ENCODE measurements around the gene CANT1. TPM values are rescaled to one million over a fixed set of nuclear protein-coding genes. Genes with fewer than 3 reads are reported as not detected.
"Not testable (repeated sequence)": the region's sequence is repeated elsewhere in the genome, so short reads cannot be mapped to it uniquely, and the experiment has no call there.

Gene CANT1
- total RNA-seq, 1 donor from 2014 or later, result 57.3 TPM

DNA sequence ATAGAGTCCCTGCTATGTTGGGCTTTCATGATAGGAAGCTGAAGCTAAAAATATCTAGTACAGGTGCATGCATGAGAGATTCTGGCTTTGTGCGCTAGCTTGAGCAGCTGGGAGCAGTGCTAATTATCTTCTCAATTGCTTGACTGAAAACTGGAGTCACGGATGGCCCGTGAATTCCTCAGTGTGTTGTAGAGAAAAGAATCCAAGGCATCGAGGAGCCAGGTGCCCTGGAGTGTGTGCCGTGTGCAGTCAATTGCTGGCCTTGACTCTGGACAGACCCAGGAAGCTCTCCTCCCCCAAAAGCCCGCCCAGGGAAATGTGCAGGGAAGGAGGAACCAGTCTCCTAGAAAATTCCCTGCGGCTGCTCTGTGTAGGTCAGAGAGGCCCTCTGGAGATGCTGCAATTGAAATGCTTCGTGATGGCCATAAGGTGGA, 44.1 kb downstream of the CANT1 start:
- Mint-ChIP-seq H3K36me3 (ENCODE audit: low read depth) (no peaks in the 10 kb centered on the region), H3K9me3 (no peaks in the 10 kb centered on the region), H3K27ac (no peak overlapping the region), H3K27me3 (ENCODE audit: insufficient read depth) (no peaks in the 10 kb centered on the region), H3K4me1 (ENCODE audit: low read depth) (no peaks in the 10 kb centered on the region), H3K4me3 (no peak overlapping the region)
- no peak for DNase-seq (ENCODE audit: low spot score)
- intact Hi-C loops (cut with micrococcal nuclease), result no loop called here

DNA sequence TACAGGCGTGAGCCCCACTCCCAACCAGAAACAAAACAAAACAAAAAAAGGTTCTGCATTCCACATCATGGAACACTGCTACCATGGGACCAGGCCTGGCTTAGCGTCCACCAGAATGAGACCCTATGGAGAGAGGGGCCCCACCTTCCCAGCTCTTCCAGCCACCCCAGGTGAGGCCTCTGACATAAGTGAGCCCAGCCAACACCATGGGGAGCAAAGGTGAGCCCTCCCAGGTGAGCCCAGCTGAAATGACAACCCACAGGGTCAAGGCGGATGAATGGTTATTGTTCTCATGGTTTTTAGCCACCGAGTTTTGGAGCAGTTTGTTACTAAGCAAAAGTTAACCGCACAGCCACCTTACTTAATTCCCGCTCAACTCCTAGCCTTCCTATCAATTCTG, 46.2 kb downstream of the CANT1 start:
- no peak overlapping the region for H3K4me3 Mint-ChIP-seq
- no peak overlapping the region for H3K27ac Mint-ChIP-seq
- H3K9me3 Mint-ChIP-seq, result no peaks in the 10 kb centered on the region
- intact Hi-C loops (cut with micrococcal nuclease), result no loop called here
- no peaks in the 10 kb centered on the region for H3K36me3 Mint-ChIP-seq (ENCODE audit: low read depth)
- no peaks in the 10 kb centered on the region for H3K4me1 Mint-ChIP-seq (ENCODE audit: low read depth)
- no peak for DNase-seq (ENCODE audit: low spot score)
- H3K27me3 Mint-ChIP-seq (ENCODE audit: insufficient read depth), result peaks cover 2% of the 10 kb centered on the region

DNA sequence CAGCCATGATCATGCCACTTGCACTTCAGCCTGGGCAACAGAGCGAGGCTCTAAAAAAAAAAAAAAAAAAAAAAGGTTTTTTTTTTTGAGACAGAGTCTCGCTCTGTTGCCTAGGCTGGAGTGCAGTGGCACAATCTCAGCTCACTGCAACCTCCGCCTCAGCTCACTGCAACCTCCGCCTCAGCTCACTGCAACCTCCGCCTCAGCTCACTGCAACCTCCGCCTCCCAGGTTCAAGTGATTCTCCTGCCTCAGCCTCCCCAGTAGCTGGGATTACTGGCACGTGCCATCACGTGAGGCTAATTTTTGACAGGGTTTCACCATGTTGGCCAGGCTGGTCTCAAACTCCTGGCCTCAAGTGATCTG, 46.6 kb downstream of the CANT1 start:
- H3K27ac Mint-ChIP-seq; H3K4me1 Mint-ChIP-seq (ENCODE audit: low read depth); H3K4me3 Mint-ChIP-seq; intact Hi-C loops (cut with micrococcal nuclease); H3K9me3 Mint-ChIP-seq; DNase-seq (ENCODE audit: low spot score); H3K36me3 Mint-ChIP-seq (ENCODE audit: low read depth); H3K27me3 Mint-ChIP-seq (ENCODE audit: insufficient read depth): not testable (repeated sequence)

GRCh38 chr17:78962345-78962983, 47.1 kb downstream of the CANT1 start:
- intact Hi-C loops (cut with micrococcal nuclease), result no loop called here
- no peaks in the 10 kb centered on the region for H3K4me1 Mint-ChIP-seq (ENCODE audit: low read depth)
- no peak for DNase-seq (ENCODE audit: low spot score)
- no peak overlapping the region for H3K4me3 Mint-ChIP-seq
- H3K27me3 Mint-ChIP-seq (ENCODE audit: insufficient read depth), result peaks cover 2% of the 10 kb centered on the region
- H3K27ac Mint-ChIP-seq, result no peak overlapping the region
- H3K9me3 Mint-ChIP-seq, result no peaks in the 10 kb centered on the region
- no peaks in the 10 kb centered on the region for H3K36me3 Mint-ChIP-seq (ENCODE audit: low read depth)

DNA sequence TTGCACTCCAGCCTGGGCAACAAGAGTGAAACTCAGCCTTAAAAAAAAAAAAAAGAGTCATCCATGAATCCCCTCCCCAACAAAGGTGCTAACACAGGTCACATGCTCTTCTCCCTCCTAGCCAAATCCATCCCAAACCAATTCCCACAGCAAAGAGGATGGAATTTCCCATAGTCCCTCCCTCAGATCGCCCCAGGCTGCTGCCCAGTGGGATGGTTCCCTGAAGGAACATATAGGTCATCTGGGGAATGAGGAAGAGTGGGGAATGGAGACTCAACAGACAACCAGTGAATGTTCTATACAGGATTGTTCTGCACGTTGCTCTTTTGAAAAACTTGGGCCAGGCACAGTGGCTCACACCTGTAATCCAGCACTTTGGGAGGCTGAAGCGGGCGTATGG, 48.0 kb downstream of the CANT1 start:
- Mint-ChIP-seq H3K4me1 (ENCODE audit: low read depth) (no peaks in the 10 kb centered on the region), H3K36me3 (ENCODE audit: low read depth) (no peaks in the 10 kb centered on the region), H3K9me3 (no peaks in the 10 kb centered on the region), H3K27ac (no peak overlapping the region), H3K27me3 (ENCODE audit: insufficient read depth) (peaks cover 2% of the 10 kb centered on the region), H3K4me3 (no peak overlapping the region)
- intact Hi-C loops (cut with micrococcal nuclease), result no loop called here
- DNase-seq (ENCODE audit: low spot score), result no peak

- intact Hi-C loops (cut with micrococcal nuclease), result no loop called here
- DNase-seq (ENCODE audit: low spot score), result no peak
- H3K9me3 Mint-ChIP-seq, result no peaks in the 10 kb centered on the region
- H3K4me1 Mint-ChIP-seq (ENCODE audit: low read depth), result no peaks in the 10 kb centered on the region
- H3K4me3 Mint-ChIP-seq, result no peak overlapping the region
- H3K36me3 Mint-ChIP-seq (ENCODE audit: low read depth), result no peaks in the 10 kb centered on the region
- H3K27ac Mint-ChIP-seq, result no peak overlapping the region
- H3K27me3 Mint-ChIP-seq (ENCODE audit: insufficient read depth), result peaks cover 2% of the 10 kb centered on the region
These were observed 48.6 kb downstream of the CANT1 start for GRCh38 chr17:78960928-78961327.

GRCh38 chr17:78959803-78960202, 49.8 kb downstream of the CANT1 start:
- H3K27ac Mint-ChIP-seq, result no peak overlapping the region
- no peaks in the 10 kb centered on the region for H3K36me3 Mint-ChIP-seq (ENCODE audit: low read depth)
- DNase-seq (ENCODE audit: low spot score), result no peak
- intact Hi-C loops (cut with micrococcal nuclease), result no loop called here
- H3K4me1 Mint-ChIP-seq (ENCODE audit: low read depth), result no peaks in the 10 kb centered on the region
- no peak overlapping the region for H3K4me3 Mint-ChIP-seq
- peaks cover 2% of the 10 kb centered on the region for H3K27me3 Mint-ChIP-seq (ENCODE audit: insufficient read depth)
- no peaks in the 10 kb centered on the region for H3K9me3 Mint-ChIP-seq

GRCh38 chr17:78958641-78959127, 50.9 kb downstream of the CANT1 start:
- H3K36me3 Mint-ChIP-seq (ENCODE audit: low read depth), result no peaks in the 10 kb centered on the region

GRCh38 chr17:78957128-78957527, 52.4 kb downstream of the CANT1 start:
- H3K4me1 Mint-ChIP-seq (ENCODE audit: low read depth), result no peaks in the 10 kb centered on the region
- intact Hi-C loops (cut with micrococcal nuclease), result no loop called here
- H3K4me3 Mint-ChIP-seq, result no peak overlapping the region
- no peak for DNase-seq (ENCODE audit: low spot score)
- H3K27ac Mint-ChIP-seq, result no peak overlapping the region
- H3K36me3 Mint-ChIP-seq (ENCODE audit: low read depth), result no peaks in the 10 kb centered on the region
- peaks cover 2% of the 10 kb centered on the region for H3K27me3 Mint-ChIP-seq (ENCODE audit: insufficient read depth)
- H3K9me3 Mint-ChIP-seq, result no peaks in the 10 kb centered on the region

More at GRCh38 chr17:78958641-78959127, 50.9 kb downstream of the CANT1 start:
- DNase-seq (ENCODE audit: low spot score), result no peak
- intact Hi-C loops (cut with micrococcal nuclease), result no loop called here
- Mint-ChIP-seq H3K27me3 (ENCODE audit: insufficient read depth) (peaks cover 2% of the 10 kb centered on the region), H3K4me3 (no peak overlapping the region), H3K4me1 (ENCODE audit: low read depth) (no peaks in the 10 kb centered on the region), H3K27ac (no peak overlapping the region), H3K9me3 (no peaks in the 10 kb centered on the region)

DNA sequence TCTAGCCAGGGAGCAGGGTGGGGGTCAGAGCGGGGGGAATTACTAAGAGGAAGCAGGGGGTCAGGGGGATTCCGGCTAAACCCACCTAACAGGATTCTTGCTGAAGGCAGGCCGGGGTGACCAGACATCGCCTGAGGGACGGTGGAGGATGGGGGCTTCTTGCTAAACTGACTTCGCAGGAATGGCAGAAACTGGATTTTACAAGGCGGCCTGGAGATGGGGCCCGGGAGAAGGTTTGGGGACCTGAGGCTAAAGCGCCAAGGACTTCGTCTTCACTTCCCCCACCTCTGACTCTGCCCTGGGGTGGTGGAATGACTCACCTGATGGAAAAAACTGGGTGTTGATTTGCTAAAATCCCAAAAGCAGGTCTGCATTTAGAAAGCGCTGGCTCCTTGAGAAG, 53.3 kb downstream of the CANT1 start:
- intact Hi-C loops (cut with micrococcal nuclease), result no loop called here
- no peak overlapping the region for H3K4me3 Mint-ChIP-seq
- peaks cover 3% of the 10 kb centered on the region for H3K9me3 Mint-ChIP-seq
- H3K36me3 Mint-ChIP-seq (ENCODE audit: low read depth), result no peaks in the 10 kb centered on the region
- H3K27me3 Mint-ChIP-seq (ENCODE audit: insufficient read depth), result peaks cover 2% of the 10 kb centered on the region
- H3K27ac Mint-ChIP-seq, result no peak overlapping the region
- H3K4me1 Mint-ChIP-seq (ENCODE audit: low read depth), result no peaks in the 10 kb centered on the region
- no peak for DNase-seq (ENCODE audit: low spot score)

DNA sequence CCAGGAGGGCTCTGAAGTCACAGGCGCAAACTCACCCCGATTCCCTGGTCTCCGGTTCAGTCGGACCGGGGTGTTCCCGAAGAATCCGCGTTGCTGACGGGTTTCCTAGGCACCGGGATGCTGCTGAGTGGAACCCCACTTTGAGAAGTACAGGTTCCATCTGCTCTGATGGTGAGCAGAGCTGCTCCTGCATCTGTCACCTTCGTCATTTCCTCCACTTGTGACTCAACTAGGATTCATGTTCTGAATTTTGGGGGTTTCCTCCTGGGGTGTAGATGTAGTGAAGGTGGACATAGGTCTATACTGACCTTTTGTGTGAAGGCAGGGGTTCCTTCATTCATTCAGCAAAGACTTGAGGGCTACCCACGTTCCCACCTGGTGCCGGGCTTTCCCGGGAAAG, 54.9 kb downstream of the CANT1 start:
- intact Hi-C loops (cut with micrococcal nuclease), result no loop called here
- Mint-ChIP-seq H3K36me3 (ENCODE audit: low read depth) (no peaks in the 10 kb centered on the region), H3K4me1 (ENCODE audit: low read depth) (no peaks in the 10 kb centered on the region), H3K4me3 (no peak overlapping the region), H3K27ac (no peak overlapping the region), H3K9me3 (peaks cover 18% of the 10 kb centered on the region), H3K27me3 (ENCODE audit: insufficient read depth) (peaks cover 2% of the 10 kb centered on the region)
- DNase-seq (ENCODE audit: low spot score), result no peak

DNA sequence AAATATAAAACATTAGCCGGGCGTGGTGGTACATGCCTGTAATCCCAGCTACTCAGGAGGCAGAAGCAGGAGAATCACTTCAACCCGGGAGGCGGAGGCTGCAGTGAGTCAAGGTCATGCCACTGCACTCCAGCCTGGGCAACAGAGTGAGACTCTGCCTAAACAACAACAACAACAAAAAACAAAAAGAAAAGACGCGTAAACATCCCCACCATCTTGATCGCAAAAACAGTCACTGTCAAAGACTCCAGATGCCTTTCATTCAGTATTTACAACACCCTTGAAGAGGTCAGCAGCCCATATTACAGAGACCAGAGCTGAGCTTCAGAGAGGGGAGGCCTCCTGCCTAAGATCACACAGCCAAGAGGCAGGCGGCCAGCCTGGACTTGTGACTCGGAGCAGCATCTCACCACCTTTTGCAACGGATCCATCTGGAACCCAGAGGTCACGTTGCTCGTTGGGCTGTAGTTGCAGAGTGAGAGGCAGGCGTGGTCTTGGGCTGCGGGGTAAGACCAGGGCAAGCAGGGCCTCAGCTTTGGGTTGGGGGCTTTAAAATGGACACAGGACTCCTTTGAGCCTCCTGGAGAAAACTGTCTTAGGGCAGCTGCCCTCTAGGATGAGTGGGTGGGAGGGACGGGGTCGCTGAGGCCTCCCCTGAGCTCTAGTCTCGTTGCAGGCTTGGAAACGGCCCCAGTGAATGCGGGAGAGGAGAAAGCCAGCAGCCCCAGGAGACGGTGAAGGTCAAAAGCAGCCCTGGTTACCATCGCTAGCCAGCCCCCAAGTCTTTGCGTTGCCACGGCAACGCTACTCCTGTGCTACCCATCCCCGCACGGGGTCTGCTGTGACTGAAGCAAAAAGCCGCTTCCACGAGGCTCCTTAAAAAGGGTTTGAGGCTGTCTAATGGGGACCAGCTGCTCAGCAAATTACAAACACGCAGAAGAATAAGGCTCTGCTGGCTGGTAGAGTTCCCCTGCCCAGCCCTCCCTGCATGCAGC, 55.9 kb downstream of the CANT1 start:
- H3K27ac Mint-ChIP-seq, result no peak overlapping the region

DNA sequence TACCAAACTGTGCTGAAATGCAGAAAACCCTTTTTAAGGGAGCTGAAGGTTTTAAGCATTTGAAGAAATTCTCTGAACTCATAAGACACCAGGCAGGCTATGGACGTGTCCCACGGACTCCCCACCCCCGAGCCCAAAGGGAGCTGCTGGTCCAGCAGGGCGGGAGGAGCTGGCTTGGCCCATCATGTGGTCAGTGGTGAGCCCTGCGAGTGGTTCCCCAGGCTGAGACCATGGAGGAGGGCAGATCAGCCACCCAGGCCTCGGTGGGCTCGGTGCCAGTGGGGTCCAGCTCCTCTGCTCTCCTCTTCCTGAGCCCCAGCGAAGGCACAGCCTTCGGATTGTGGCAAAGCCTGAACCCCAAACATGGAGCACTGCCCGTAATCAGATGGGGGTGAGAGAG, 56.9 kb downstream of the CANT1 start:
- intact Hi-C loops (cut with micrococcal nuclease), result no loop called here
- DNase-seq (ENCODE audit: low spot score), result no peak
- Mint-ChIP-seq H3K4me1 (ENCODE audit: low read depth) (no peaks in the 10 kb centered on the region), H3K4me3 (no peak overlapping the region), H3K27me3 (ENCODE audit: insufficient read depth) (peaks cover 5% of the 10 kb centered on the region), H3K27ac (no peak overlapping the region), H3K9me3 (peaks cover 18% of the 10 kb centered on the region), H3K36me3 (ENCODE audit: low read depth) (no peaks in the 10 kb centered on the region)

More for the DNA sequence above, 55.9 kb downstream of the CANT1 start:
- no peak overlapping the region for H3K4me3 Mint-ChIP-seq
- peaks cover 18% of the 10 kb centered on the region for H3K9me3 Mint-ChIP-seq
- no peaks in the 10 kb centered on the region for H3K36me3 Mint-ChIP-seq (ENCODE audit: low read depth)
- DNase-seq (ENCODE audit: low spot score), result no peak
- intact Hi-C loops (cut with micrococcal nuclease), result no loop called here
- H3K27me3 Mint-ChIP-seq (ENCODE audit: insufficient read depth), result peaks cover 3% of the 10 kb centered on the region
- H3K4me1 Mint-ChIP-seq (ENCODE audit: low read depth), result no peaks in the 10 kb centered on the region
